Effector CD8-positive, alpha-beta T cell (primary cell): ENCODE results near the gene DYRK2.
"Not testable (repeated sequence)": the region's sequence is repeated elsewhere in the genome, so short reads cannot be mapped to it uniquely, and the experiment has no call there.

Experiments
- DNase-seq: peaks from one replicate; lab custom pipeline; 2025; lab: John Stamatoyannopoulos, UW

The DYRK2 gene

GRCh38 chr12:67671419-67671818 lies 22.9 kb downstream of the DYRK2 start:
- DNase-seq, result no peak

GRCh38 chr12:67671892-67672291 lies 23.3 kb downstream of the DYRK2 start:
- DNase-seq, result no peak

- DNase-seq, result not testable (repeated sequence)
Measured at GRCh38 chr12:67672507-67672906, 24.0 kb downstream of the DYRK2 start.

- DNase-seq, result not testable (repeated sequence)
Measured at GRCh38 chr12:67673509-67673908, 25.0 kb downstream of the DYRK2 start.

GRCh38 chr12:67674417-67674816 lies 25.9 kb downstream of the DYRK2 start:
- no peak for DNase-seq

GRCh38 chr12:67676624-67677023 lies 28.1 kb downstream of the DYRK2 start:
- DNase-seq, result no peak

- no peak for DNase-seq
Measured at GRCh38 chr12:67677166-67677565, 28.6 kb downstream of the DYRK2 start.

GRCh38 chr12:67681105-67681778 lies 32.7 kb downstream of the DYRK2 start:
- no peak for DNase-seq

GRCh38 chr12:67681941-67682620 lies 33.5 kb downstream of the DYRK2 start:
- DNase-seq, result no peak

GRCh38 chr12:67689385-67689784 lies 40.8 kb downstream of the DYRK2 start:
- no peak for DNase-seq

- DNase-seq, result no peak
Measured at GRCh38 chr12:67690656-67691055, 42.1 kb downstream of the DYRK2 start.

GRCh38 chr12:67691220-67691619 lies 42.7 kb downstream of the DYRK2 start:
- no peak for DNase-seq

- no peak for DNase-seq
Measured at GRCh38 chr12:67692135-67692534, 43.6 kb downstream of the DYRK2 start.

GRCh38 chr12:67692966-67693365 lies 44.4 kb downstream of the DYRK2 start:
- no peak for DNase-seq

- DNase-seq, result no peak
Measured at GRCh38 chr12:67693894-67694293, 45.3 kb downstream of the DYRK2 start.

GRCh38 chr12:67694306-67694900 lies 45.9 kb downstream of the DYRK2 start:
- no peak for DNase-seq

- DNase-seq, result no peak
Measured at GRCh38 chr12:67695974-67696373, 47.4 kb downstream of the DYRK2 start.

GRCh38 chr12:67697443-67697842 lies 48.9 kb downstream of the DYRK2 start:
- no peak for DNase-seq

- no peak for DNase-seq
Measured at GRCh38 chr12:67697967-67698366, 49.4 kb downstream of the DYRK2 start.

GRCh38 chr12:67698672-67699581 lies 50.4 kb downstream of the DYRK2 start:
- no peak for DNase-seq

GRCh38 chr12:67701121-67701520 lies 52.6 kb downstream of the DYRK2 start:
- no peak for DNase-seq

GRCh38 chr12:67702136-67702535 lies 53.6 kb downstream of the DYRK2 start:
- DNase-seq, result no peak
